A673 (cell line): Measurements from ENCODE around the gene LGR6.

Experiments
- EZH2 ChIP-seq: fragments of 200-600 bp; sonication (generic); IDR thresholded peaks from 2 replicates; pipeline ENCODE4 v1.6.1; 2017; ENCODE audit warnings: borderline replicate concordance, low read depth, mild to moderate bottlenecking, mixed read lengths, antibody characterized with exemption, low read length; ENCODE audit not compliant: poor library complexity, severe bottlenecking
- TF ChIP-seq, protein P1 (sequence below): fragments of 300-800, 200-600 bp; sonication (generic); conservative IDR thresholded peaks from 2 replicates; pipeline ENCODE4 v1.5.1; 2017; ENCODE audit warnings: low read depth, mild to moderate bottlenecking, antibody characterized with exemption, low read length, moderate library complexity, mixed read lengths

DNA sequence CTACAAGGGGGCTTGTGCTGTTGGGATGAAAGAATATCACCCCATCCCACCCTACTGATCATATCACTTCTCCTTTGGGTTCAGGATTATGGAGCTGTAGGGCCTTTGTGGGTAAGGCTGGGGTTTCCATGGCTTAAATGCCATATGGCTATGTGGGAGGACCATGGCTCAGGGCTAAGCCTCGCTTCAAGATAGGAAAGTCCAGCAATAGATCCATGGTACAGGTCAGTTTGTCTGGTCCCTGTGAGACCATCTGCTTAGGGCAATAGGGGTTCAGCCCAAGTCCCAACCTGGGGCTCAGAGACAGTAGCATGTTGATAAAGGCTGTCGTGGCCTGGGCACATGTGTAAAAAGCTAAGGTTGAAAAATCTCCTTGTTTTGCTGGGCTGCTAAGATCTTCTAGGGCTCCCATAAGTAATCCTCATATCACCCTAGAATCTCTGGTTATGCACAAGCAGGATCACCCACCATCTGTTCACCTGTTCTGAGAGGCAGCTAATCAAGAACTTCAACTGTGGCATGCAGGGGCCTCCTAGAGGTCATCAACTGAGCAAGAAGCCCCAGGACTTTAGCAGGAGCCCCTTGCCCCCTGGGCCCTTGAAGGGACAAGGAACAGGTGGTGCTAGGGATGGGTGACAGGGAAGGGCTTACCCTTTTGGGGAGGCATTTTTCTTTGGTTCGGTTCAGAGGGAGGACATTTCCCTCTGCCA, 81.6 kb downstream of the LGR6 start:
- TF ChIP-seq, protein P1, sequence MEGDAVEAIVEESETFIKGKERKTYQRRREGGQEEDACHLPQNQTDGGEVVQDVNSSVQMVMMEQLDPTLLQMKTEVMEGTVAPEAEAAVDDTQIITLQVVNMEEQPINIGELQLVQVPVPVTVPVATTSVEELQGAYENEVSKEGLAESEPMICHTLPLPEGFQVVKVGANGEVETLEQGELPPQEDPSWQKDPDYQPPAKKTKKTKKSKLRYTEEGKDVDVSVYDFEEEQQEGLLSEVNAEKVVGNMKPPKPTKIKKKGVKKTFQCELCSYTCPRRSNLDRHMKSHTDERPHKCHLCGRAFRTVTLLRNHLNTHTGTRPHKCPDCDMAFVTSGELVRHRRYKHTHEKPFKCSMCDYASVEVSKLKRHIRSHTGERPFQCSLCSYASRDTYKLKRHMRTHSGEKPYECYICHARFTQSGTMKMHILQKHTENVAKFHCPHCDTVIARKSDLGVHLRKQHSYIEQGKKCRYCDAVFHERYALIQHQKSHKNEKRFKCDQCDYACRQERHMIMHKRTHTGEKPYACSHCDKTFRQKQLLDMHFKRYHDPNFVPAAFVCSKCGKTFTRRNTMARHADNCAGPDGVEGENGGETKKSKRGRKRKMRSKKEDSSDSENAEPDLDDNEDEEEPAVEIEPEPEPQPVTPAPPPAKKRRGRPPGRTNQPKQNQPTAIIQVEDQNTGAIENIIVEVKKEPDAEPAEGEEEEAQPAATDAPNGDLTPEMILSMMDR: no peak
- no peak for TF ChIP-seq EZH2
